ENCODE results near the gene TBC1D13. TPM values are rescaled to one million over a fixed set of nuclear protein-coding genes. Genes with fewer than 3 reads are reported as not detected.

Gene TBC1D13
- total and polyA plus RNA-seq, 2 of the 13 experiments (the other 11 are each of a cell fraction or from before 2014, with no cell fraction given) = 17.9 to 19.7 TPM

DNA sequence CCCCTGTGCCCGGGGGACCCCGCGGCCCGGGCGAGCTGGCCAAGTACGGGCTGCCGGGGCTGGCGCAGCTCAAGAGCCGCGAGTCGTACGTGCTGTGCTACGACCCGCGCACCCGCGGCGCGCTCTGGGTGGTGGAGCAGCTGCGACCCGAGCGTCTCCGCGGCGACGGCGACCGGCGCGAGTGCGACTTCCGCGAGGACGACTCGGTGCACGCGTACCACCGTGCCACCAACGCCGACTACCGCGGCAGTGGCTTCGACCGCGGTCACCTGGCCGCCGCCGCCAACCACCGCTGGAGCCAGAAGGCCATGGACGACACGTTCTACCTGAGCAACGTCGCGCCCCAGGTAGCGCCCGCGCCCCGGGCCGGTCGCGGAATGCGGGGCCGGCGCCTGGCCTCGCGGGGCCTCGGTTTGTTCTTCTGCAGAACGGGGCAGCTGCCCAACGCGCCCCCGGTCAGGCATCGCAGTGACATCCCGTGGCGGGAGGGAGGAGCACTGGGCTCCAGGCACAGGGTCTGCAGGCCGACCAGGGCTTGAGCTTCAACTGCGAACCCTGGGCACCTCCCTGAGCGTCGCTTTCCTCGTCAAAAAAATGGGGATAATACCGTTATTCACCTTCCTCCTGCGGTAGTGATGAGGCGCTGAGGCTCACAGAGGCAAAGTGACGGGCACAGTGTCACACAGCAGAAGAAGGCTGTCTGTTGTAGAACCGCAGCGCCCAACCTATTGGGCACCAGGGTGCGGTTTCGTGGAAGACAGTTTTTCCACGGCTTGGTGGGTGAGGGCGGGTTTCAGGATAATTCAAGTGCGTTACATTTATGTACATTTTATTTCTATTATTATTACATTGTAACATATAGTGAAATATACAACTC, 32.0 kb downstream of the TBC1D13 start (continued):
- TF ChIP-seq, protein P1, sequence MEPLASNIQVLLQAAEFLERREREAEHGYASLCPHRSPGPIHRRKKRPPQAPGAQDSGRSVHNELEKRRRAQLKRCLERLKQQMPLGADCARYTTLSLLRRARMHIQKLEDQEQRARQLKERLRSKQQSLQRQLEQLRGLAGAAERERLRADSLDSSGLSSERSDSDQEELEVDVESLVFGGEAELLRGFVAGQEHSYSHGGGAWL (CRISPR knock-in tag; IDR thresholded peaks at IDR 0.05) = 0 out of 2 replicates have a peak, but pooled peaks have one; percentile 16
- TF ChIP-seq ZNF33A (CRISPR knock-in tag; IDR thresholded peaks at IDR 0.05; ENCODE audit: borderline replicate concordance) (no peak), BORCS8-MEF2B (CRISPR knock-in tag; IDR thresholded peaks at IDR 0.05) (peak; percentile 16; the same call in 1 of the 2 replicates), ADNP (CRISPR knock-in tag; IDR thresholded peaks at IDR 0.05) (peak; percentile 35; the same call in 1 of the 2 replicates), NFE2L2 (IDR thresholded peaks at IDR 0.05; ENCODE audit: low read length) (no peak), ZNF839 (CRISPR knock-in tag; IDR thresholded peaks at IDR 0.05; ENCODE audit: borderline replicate concordance) (no peak), ZNF12 (CRISPR knock-in tag; IDR thresholded peaks at IDR 0.05) (no peak)
- TF ChIP-seq, protein P2, sequence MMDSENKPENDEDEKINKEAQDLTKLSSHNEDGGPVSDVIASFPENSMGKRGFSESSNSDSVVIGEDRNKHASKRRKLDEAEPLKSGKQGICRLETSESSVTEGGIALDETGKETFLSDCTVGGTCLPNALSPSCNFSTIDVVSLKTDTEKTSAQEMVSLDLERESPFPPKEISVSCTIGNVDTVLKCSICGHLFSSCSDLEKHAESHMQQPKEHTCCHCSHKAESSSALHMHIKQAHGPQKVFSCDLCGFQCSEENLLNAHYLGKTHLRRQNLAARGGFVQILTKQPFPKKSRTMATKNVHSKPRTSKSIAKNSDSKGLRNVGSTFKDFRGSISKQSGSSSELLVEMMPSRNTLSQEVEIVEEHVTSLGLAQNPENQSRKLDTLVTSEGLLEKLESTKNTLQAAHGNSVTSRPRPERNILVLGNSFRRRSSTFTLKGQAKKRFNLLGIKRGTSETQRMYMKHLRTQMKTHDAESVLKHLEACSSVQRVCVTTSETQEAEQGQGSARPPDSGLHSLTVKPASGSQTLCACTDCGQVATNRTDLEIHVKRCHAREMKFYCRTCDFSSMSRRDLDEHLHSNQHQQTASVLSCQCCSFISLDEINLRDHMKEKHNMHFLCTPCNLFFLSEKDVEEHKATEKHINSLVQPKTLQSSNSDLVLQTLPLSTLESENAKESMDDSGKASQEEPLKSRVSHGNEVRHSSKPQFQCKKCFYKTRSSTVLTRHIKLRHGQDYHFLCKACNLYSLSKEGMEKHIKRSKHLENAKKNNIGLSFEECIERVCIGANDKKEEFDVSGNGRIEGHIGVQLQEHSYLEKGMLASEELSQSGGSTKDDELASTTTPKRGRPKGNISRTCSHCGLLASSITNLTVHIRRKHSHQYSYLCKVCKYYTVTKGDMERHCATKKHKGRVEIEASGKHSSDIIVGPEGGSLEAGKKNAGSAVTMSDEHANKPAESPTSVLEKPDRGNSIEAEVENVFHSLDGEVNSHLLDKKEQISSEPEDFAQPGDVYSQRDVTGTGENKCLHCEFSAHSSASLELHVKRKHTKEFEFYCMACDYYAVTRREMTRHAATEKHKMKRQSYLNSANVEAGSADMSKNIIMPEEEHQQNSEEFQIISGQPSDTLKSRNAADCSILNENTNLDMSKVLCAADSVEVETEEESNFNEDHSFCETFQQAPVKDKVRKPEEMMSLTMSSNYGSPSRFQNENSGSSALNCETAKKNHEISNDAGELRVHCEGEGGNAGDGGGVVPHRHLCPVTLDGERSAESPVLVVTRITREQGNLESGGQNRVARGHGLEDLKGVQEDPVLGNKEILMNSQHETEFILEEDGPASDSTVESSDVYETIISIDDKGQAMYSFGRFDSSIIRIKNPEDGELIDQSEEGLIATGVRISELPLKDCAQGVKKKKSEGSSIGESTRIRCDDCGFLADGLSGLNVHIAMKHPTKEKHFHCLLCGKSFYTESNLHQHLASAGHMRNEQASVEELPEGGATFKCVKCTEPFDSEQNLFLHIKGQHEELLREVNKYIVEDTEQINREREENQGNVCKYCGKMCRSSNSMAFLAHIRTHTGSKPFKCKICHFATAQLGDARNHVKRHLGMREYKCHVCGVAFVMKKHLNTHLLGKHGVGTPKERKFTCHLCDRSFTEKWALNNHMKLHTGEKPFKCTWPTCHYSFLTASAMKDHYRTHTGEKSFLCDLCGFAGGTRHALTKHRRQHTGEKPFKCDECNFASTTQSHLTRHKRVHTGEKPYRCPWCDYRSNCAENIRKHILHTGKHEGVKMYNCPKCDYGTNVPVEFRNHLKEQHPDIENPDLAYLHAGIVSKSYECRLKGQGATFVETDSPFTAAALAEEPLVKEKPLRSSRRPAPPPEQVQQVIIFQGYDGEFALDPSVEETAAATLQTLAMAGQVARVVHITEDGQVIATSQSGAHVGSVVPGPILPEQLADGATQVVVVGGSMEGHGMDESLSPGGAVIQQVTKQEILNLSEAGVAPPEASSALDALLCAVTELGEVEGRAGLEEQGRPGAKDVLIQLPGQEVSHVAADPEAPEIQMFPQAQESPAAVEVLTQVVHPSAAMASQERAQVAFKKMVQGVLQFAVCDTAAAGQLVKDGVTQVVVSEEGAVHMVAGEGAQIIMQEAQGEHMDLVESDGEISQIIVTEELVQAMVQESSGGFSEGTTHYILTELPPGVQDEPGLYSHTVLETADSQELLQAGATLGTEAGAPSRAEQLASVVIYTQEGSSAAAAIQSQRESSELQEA (CRISPR knock-in tag; IDR thresholded peaks at IDR 0.05; ENCODE audit: not compliant biosample characterization) = no peak
- TF ChIP-seq, protein P3, sequence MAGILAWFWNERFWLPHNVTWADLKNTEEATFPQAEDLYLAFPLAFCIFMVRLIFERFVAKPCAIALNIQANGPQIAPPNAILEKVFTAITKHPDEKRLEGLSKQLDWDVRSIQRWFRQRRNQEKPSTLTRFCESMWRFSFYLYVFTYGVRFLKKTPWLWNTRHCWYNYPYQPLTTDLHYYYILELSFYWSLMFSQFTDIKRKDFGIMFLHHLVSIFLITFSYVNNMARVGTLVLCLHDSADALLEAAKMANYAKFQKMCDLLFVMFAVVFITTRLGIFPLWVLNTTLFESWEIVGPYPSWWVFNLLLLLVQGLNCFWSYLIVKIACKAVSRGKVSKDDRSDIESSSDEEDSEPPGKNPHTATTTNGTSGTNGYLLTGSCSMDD (CRISPR knock-in tag; IDR thresholded peaks at IDR 0.05) = 0 out of 2 replicates have a peak, but pooled peaks have one; percentile 17
- TF ChIP-seq, protein P4, sequence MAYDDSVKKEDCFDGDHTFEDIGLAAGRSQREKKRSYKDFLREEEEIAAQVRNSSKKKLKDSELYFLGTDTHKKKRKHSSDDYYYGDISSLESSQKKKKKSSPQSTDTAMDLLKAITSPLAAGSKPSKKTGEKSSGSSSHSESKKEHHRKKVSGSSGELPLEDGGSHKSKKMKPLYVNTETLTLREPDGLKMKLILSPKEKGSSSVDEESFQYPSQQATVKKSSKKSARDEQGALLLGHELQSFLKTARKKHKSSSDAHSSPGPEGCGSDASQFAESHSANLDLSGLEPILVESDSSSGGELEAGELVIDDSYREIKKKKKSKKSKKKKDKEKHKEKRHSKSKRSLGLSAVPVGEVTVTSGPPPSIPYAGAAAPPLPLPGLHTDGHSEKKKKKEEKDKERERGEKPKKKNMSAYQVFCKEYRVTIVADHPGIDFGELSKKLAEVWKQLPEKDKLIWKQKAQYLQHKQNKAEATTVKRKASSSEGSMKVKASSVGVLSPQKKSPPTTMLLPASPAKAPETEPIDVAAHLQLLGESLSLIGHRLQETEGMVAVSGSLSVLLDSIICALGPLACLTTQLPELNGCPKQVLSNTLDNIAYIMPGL (CRISPR knock-in tag; IDR thresholded peaks at IDR 0.05; ENCODE audit: borderline replicate concordance in 1 of 2, low read depth in 1 of 2) = peak in 1 of 2 experiments; percentile 44; a peak in 2 of 4 replicates
- TF ChIP-seq, protein P5, sequence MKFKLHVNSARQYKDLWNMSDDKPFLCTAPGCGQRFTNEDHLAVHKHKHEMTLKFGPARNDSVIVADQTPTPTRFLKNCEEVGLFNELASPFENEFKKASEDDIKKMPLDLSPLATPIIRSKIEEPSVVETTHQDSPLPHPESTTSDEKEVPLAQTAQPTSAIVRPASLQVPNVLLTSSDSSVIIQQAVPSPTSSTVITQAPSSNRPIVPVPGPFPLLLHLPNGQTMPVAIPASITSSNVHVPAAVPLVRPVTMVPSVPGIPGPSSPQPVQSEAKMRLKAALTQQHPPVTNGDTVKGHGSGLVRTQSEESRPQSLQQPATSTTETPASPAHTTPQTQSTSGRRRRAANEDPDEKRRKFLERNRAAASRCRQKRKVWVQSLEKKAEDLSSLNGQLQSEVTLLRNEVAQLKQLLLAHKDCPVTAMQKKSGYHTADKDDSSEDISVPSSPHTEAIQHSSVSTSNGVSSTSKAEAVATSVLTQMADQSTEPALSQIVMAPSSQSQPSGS (CRISPR knock-in tag; IDR thresholded peaks at IDR 0.05) = no peak
- TF ChIP-seq, protein P6, sequence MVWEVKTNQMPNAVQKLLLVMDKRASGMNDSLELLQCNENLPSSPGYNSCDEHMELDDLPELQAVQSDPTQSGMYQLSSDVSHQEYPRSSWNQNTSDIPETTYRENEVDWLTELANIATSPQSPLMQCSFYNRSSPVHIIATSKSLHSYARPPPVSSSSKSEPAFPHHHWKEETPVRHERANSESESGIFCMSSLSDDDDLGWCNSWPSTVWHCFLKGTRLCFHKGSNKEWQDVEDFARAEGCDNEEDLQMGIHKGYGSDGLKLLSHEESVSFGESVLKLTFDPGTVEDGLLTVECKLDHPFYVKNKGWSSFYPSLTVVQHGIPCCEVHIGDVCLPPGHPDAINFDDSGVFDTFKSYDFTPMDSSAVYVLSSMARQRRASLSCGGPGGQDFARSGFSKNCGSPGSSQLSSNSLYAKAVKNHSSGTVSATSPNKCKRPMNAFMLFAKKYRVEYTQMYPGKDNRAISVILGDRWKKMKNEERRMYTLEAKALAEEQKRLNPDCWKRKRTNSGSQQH (CRISPR knock-in tag; IDR thresholded peaks at IDR 0.05; ENCODE audit: low read depth) = no peak
